ENCODE measurements around the gene RAPGEF1.

DNA sequence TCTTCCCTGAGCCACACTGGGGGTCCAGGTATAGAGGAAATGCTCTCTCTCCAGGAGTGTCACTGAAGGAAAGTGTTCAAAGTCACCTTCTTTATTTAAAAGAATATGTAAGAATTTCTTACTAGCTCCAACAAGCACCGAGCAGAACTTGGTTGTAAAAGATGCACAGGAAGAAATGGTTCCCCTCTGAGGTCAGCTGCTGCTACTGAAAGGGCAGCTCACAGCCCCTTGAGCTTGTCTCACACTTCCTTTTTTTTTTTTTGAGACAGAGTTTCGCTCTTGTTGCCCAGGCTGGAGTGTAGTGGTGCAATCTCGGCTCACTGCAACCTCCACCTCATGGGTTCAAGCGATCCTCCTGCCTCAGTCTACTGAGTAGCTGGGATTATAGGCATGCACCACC, 117.4 kb downstream of the RAPGEF1 start:
- TF ChIP-seq, protein P1, sequence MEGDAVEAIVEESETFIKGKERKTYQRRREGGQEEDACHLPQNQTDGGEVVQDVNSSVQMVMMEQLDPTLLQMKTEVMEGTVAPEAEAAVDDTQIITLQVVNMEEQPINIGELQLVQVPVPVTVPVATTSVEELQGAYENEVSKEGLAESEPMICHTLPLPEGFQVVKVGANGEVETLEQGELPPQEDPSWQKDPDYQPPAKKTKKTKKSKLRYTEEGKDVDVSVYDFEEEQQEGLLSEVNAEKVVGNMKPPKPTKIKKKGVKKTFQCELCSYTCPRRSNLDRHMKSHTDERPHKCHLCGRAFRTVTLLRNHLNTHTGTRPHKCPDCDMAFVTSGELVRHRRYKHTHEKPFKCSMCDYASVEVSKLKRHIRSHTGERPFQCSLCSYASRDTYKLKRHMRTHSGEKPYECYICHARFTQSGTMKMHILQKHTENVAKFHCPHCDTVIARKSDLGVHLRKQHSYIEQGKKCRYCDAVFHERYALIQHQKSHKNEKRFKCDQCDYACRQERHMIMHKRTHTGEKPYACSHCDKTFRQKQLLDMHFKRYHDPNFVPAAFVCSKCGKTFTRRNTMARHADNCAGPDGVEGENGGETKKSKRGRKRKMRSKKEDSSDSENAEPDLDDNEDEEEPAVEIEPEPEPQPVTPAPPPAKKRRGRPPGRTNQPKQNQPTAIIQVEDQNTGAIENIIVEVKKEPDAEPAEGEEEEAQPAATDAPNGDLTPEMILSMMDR (IDR thresholded peaks at IDR 0.05; ENCODE audit: insufficient read depth, low read depth, low read length): no peak
- TF ChIP-seq EZH2 (IDR thresholded peaks at IDR 0.05; ENCODE audit: insufficient read depth, low read length): no peak

Measured in astrocyte (in vitro differentiated cells and primary cell).